ENCODE measurements around the gene BPIFA3. TPM values are rescaled to one million over a fixed set of nuclear protein-coding genes. Genes with fewer than 3 reads are reported as not detected.
A peak's percentile ranks its signal among the peaks of the same experiment; 100 is the strongest.

Gene BPIFA3
- polyA plus RNA-seq, 4 donors, result not detected

- 47 to 72% (median 56%) methylated on average over 2 of the region's 2 CpGs for WGBS, 3 donors
- no peak for DNase-seq
Measured at GRCh38 chr20:33255005-33255404, 37.9 kb downstream of the BPIFA3 start.

GRCh38 chr20:33257237-33257636 is 40.1 kb downstream of the BPIFA3 start:
- FAIRE-seq (no peak), DNase-seq (no peak)
- Histone ChIP-seq H3K36me3 (ENCODE audit: control insufficient read depth in 3 of 3, insufficient read depth in 2 of 3, low read depth in 1 of 3, low read length in 3 of 3) (no peaks in the 10 kb centered on the region), H3K4me3 (ENCODE audit: low read depth in 1 of 3, low read length in 3 of 3) (no peak overlapping the region), H3K27me3 (ENCODE audit: control insufficient read depth in 3 of 3, insufficient read depth in 3 of 3, low read length in 3 of 3) (peaks cover 0 to 5% (median 0%) of the 10 kb centered on the region in 3 donors), H3K27ac (ENCODE audit: low read depth in 1 of 3, low read length in 2 of 3) (no peak overlapping the region), H3K4me1 (ENCODE audit: control insufficient read depth in 3 of 3, insufficient read depth in 2 of 3, low read depth in 1 of 3, low read length in 2 of 3) (no peaks in the 10 kb centered on the region), H3K9me3 (ENCODE audit: control insufficient read depth in 2 of 2, insufficient read depth in 1 of 2, low read depth in 1 of 2, low read length in 1 of 2) (peaks cover 0 to 4% of the 10 kb centered on the region in 2 donors)
- WGBS, 3 donors, result 72 to 75% (median 74%) methylated on average over 5 of the region's 5 CpGs

More at GRCh38 chr20:33255005-33255404, 37.9 kb downstream of the BPIFA3 start:
- Histone ChIP-seq H3K27me3 (ENCODE audit: control insufficient read depth in 3 of 3, insufficient read depth in 3 of 3, low read length in 3 of 3) (no peaks in the 10 kb centered on the region), H3K4me1 (ENCODE audit: control insufficient read depth in 3 of 3, insufficient read depth in 2 of 3, low read depth in 1 of 3, low read length in 2 of 3) (no peaks in the 10 kb centered on the region), H3K36me3 (ENCODE audit: control insufficient read depth in 3 of 3, insufficient read depth in 2 of 3, low read depth in 1 of 3, low read length in 3 of 3) (no peaks in the 10 kb centered on the region), H3K27ac (ENCODE audit: low read depth in 1 of 3, low read length in 2 of 3) (no peak overlapping the region), H3K9me3 (ENCODE audit: control insufficient read depth in 2 of 2, insufficient read depth in 1 of 2, low read depth in 1 of 2, low read length in 1 of 2) (no peaks in the 10 kb centered on the region), H3K4me3 (ENCODE audit: low read depth in 1 of 3, low read length in 3 of 3) (no peak overlapping the region)
- FAIRE-seq, result no peak

GRCh38 chr20:33259371-33259770 is 42.2 kb downstream of the BPIFA3 start:
- DNase-seq, result no peak
- WGBS, 3 donors, result 62 to 72% (median 69%) methylated on average over 5 of the region's 5 CpGs

GRCh38 chr20:33261465-33261864 is 44.3 kb downstream of the BPIFA3 start:
- 70 to 77% (median 77%) methylated on average over 4 of the region's 4 CpGs for WGBS, 3 donors
- Histone ChIP-seq H3K36me3 (ENCODE audit: control insufficient read depth in 3 of 3, insufficient read depth in 2 of 3, low read depth in 1 of 3, low read length in 3 of 3) (no peaks in the 10 kb centered on the region), H3K4me3 (ENCODE audit: low read depth in 1 of 3, low read length in 3 of 3) (no peak overlapping the region), H3K4me1 (ENCODE audit: control insufficient read depth in 3 of 3, insufficient read depth in 2 of 3, low read depth in 1 of 3, low read length in 2 of 3) (no peaks in the 10 kb centered on the region), H3K9me3 (ENCODE audit: control insufficient read depth in 2 of 2, insufficient read depth in 1 of 2, low read depth in 1 of 2, low read length in 1 of 2) (peaks cover 0 to 4% of the 10 kb centered on the region in 2 donors), H3K27me3 (ENCODE audit: control insufficient read depth in 3 of 3, insufficient read depth in 3 of 3, low read length in 3 of 3) (peaks cover 0 to 9% (median 0%) of the 10 kb centered on the region in 3 donors), H3K27ac (ENCODE audit: low read depth in 1 of 3, low read length in 2 of 3) (no peak overlapping the region)
- DNase-seq (no peak), FAIRE-seq (no peak)

More at GRCh38 chr20:33259371-33259770, 42.2 kb downstream of the BPIFA3 start:
- H3K27ac ChIP-seq (ENCODE audit: low read depth in 1 of 3, low read length in 2 of 3), result no peak overlapping the region
- FAIRE-seq, result no peak
- peaks cover 0 to 5% (median 0%) of the 10 kb centered on the region in 3 donors for H3K27me3 ChIP-seq (ENCODE audit: control insufficient read depth in 3 of 3, insufficient read depth in 3 of 3, low read length in 3 of 3)
- H3K4me1 ChIP-seq (ENCODE audit: control insufficient read depth in 3 of 3, insufficient read depth in 2 of 3, low read depth in 1 of 3, low read length in 2 of 3), result no peaks in the 10 kb centered on the region
- no peaks in the 10 kb centered on the region for H3K36me3 ChIP-seq (ENCODE audit: control insufficient read depth in 3 of 3, insufficient read depth in 2 of 3, low read depth in 1 of 3, low read length in 3 of 3)
- H3K9me3 ChIP-seq (ENCODE audit: control insufficient read depth in 2 of 2, insufficient read depth in 1 of 2, low read depth in 1 of 2, low read length in 1 of 2), result peaks cover 0 to 4% of the 10 kb centered on the region in 2 donors
- H3K4me3 ChIP-seq (ENCODE audit: low read depth in 1 of 3, low read length in 3 of 3), result no peak overlapping the region

GRCh38 chr20:33262658-33263065 is 45.5 kb downstream of the BPIFA3 start:
- Histone ChIP-seq H3K36me3 (ENCODE audit: control insufficient read depth in 3 of 3, insufficient read depth in 2 of 3, low read depth in 1 of 3, low read length in 3 of 3) (no peaks in the 10 kb centered on the region), H3K27me3 (ENCODE audit: control insufficient read depth in 3 of 3, insufficient read depth in 3 of 3, low read length in 3 of 3) (peaks cover 0 to 9% (median 0%) of the 10 kb centered on the region in 3 donors), H3K4me1 (ENCODE audit: control insufficient read depth in 3 of 3, insufficient read depth in 2 of 3, low read depth in 1 of 3, low read length in 2 of 3) (no peaks in the 10 kb centered on the region), H3K4me3 (ENCODE audit: low read depth in 1 of 3, low read length in 3 of 3) (no peak overlapping the region), H3K9me3 (ENCODE audit: control insufficient read depth in 2 of 2, insufficient read depth in 1 of 2, low read depth in 1 of 2, low read length in 1 of 2) (peaks cover 0 to 4% of the 10 kb centered on the region in 2 donors), H3K27ac (ENCODE audit: low read depth in 1 of 3, low read length in 2 of 3) (no peak overlapping the region)
- DNase-seq (peak; percentile 20 to 41), FAIRE-seq (no peak)
- 27 to 34% (median 30%) methylated on average over 5 of the region's 5 CpGs for WGBS, 3 donors

- no peak overlapping the region for H3K27ac ChIP-seq (ENCODE audit: low read depth in 1 of 3, low read length in 2 of 3)
- WGBS, 3 donors, result 69 to 86% (median 80%) methylated on average over 5 of the region's 5 CpGs
- peaks cover 0 to 9% (median 0%) of the 10 kb centered on the region in 3 donors for H3K27me3 ChIP-seq (ENCODE audit: control insufficient read depth in 3 of 3, insufficient read depth in 3 of 3, low read length in 3 of 3)
- no peaks in the 10 kb centered on the region for H3K36me3 ChIP-seq (ENCODE audit: control insufficient read depth in 3 of 3, insufficient read depth in 2 of 3, low read depth in 1 of 3, low read length in 3 of 3)
- DNase-seq, result no peak
- H3K4me1 ChIP-seq (ENCODE audit: control insufficient read depth in 3 of 3, insufficient read depth in 2 of 3, low read depth in 1 of 3, low read length in 2 of 3), result no peaks in the 10 kb centered on the region
- no peak for FAIRE-seq
- peaks cover 0 to 4% of the 10 kb centered on the region in 2 donors for H3K9me3 ChIP-seq (ENCODE audit: control insufficient read depth in 2 of 2, insufficient read depth in 1 of 2, low read depth in 1 of 2, low read length in 1 of 2)
- no peak overlapping the region for H3K4me3 ChIP-seq (ENCODE audit: low read depth in 1 of 3, low read length in 3 of 3)
Measured at GRCh38 chr20:33263784-33264183, 46.6 kb downstream of the BPIFA3 start.

GRCh38 chr20:33267701-33268100 is 50.5 kb downstream of the BPIFA3 start:
- Histone ChIP-seq H3K36me3 (ENCODE audit: control insufficient read depth in 3 of 3, insufficient read depth in 2 of 3, low read depth in 1 of 3, low read length in 3 of 3) (no peaks in the 10 kb centered on the region), H3K27ac (ENCODE audit: low read depth in 1 of 3, low read length in 2 of 3) (no peak overlapping the region), H3K4me1 (ENCODE audit: control insufficient read depth in 3 of 3, insufficient read depth in 2 of 3, low read depth in 1 of 3, low read length in 2 of 3) (no peaks in the 10 kb centered on the region), H3K4me3 (ENCODE audit: low read depth in 1 of 3, low read length in 3 of 3) (no peak overlapping the region), H3K27me3 (ENCODE audit: control insufficient read depth in 3 of 3, insufficient read depth in 3 of 3, low read length in 3 of 3) (peaks cover 0 to 4% (median 0%) of the 10 kb centered on the region in 3 donors), H3K9me3 (ENCODE audit: control insufficient read depth in 2 of 2, insufficient read depth in 1 of 2, low read depth in 1 of 2, low read length in 1 of 2) (no peaks in the 10 kb centered on the region)
- WGBS, 3 donors, result 59 to 69% (median 63%) methylated on average over 3 of the region's 3 CpGs
- FAIRE-seq (no peak), DNase-seq (no peak)

GRCh38 chr20:33272155-33272873 is 55.2 kb downstream of the BPIFA3 start:
- H3K27me3 ChIP-seq (ENCODE audit: control insufficient read depth in 3 of 3, insufficient read depth in 3 of 3, low read length in 3 of 3), result no peaks in the 10 kb centered on the region
- no peak overlapping the region for H3K27ac ChIP-seq (ENCODE audit: low read depth in 1 of 3, low read length in 2 of 3)
- no peaks in the 10 kb centered on the region for H3K36me3 ChIP-seq (ENCODE audit: control insufficient read depth in 3 of 3, insufficient read depth in 2 of 3, low read depth in 1 of 3, low read length in 3 of 3)
- no peak overlapping the region for H3K4me3 ChIP-seq (ENCODE audit: low read depth in 1 of 3, low read length in 3 of 3)
- H3K9me3 ChIP-seq (ENCODE audit: control insufficient read depth in 2 of 2, insufficient read depth in 1 of 2, low read depth in 1 of 2, low read length in 1 of 2), result no peaks in the 10 kb centered on the region
- 77 to 87% (median 81%) methylated on average over 10 of the region's 10 CpGs for WGBS, 3 donors
- DNase-seq (no peak), FAIRE-seq (no peak)
- no peaks in the 10 kb centered on the region for H3K4me1 ChIP-seq (ENCODE audit: control insufficient read depth in 3 of 3, insufficient read depth in 2 of 3, low read depth in 1 of 3, low read length in 2 of 3)

All from small intestine (tissue), 7 donors.